GM12875 (cell line): Measurements from ENCODE around the gene PKD2L1.

Source experiments
- H3K4me3 ChIP-seq: one replicate; pipeline ENCODE4 v1.5.1; 2011; ENCODE audit warnings: low read depth, low read length, control low read depth
- TF ChIP-seq, protein P1 (sequence below): IDR thresholded peaks from 2 replicates; pipeline ENCODE4 v1.5.1; 2011; ENCODE audit warnings: low read depth, mild to moderate bottlenecking, control low read depth, inconsistent platforms, low read length, moderate library complexity, borderline replicate concordance; ENCODE audit not compliant: insufficient read depth

PKD2L1 gene

DNA sequence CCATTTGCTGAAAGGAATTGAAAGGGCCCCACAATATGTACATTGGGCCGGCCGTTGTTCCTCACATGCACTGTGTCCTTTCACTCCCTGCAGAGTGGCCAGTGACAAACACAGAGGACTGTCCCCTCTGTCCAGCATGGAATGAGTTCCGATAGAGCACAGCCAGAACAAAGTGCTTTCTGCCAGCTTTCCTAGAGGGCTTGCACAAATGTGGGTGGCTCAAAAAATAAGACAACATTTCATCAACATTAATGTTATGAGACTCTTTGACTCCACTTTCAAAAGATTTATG lies 2.4 kb downstream of the PKD2L1 start:
- TF ChIP-seq, protein P1, sequence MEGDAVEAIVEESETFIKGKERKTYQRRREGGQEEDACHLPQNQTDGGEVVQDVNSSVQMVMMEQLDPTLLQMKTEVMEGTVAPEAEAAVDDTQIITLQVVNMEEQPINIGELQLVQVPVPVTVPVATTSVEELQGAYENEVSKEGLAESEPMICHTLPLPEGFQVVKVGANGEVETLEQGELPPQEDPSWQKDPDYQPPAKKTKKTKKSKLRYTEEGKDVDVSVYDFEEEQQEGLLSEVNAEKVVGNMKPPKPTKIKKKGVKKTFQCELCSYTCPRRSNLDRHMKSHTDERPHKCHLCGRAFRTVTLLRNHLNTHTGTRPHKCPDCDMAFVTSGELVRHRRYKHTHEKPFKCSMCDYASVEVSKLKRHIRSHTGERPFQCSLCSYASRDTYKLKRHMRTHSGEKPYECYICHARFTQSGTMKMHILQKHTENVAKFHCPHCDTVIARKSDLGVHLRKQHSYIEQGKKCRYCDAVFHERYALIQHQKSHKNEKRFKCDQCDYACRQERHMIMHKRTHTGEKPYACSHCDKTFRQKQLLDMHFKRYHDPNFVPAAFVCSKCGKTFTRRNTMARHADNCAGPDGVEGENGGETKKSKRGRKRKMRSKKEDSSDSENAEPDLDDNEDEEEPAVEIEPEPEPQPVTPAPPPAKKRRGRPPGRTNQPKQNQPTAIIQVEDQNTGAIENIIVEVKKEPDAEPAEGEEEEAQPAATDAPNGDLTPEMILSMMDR: no peak
- H3K4me3 ChIP-seq: no peak overlapping the region

DNA sequence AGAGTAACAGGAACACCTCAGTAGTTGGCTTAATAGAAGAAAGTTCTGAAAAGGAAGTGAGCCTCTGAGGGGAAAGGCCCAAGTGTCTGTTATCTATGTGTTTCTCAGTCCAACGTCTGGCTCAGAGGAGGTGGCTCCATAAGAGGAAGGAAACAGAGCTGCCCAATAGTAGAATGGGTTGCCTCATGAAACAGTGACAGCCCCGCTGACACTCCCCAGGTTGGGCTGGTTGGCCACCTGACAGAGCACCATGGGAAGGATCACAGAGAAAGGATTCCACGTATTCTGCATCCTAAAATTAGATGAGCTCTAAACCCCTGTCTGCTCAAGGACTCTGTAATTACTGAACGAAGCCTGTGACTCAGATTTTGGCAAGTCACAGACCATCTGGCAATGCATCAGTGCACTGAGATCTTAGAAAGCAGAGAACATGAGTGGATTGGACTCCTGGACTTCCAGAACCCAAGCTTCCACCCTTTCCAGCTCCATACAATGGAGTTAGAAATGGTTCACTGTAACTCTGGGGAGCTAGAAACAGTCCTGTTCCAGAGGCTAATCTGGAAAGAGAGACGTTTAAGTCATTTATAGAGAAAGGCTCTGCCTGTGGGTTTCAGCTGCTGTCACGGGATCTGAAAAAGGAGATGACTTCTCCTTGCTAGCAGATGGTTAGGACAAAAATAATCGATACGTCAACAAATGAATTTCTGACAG lies 2.9 kb downstream of the PKD2L1 start:
- H3K4me3 ChIP-seq: no peak overlapping the region
- TF ChIP-seq, protein P1: no peak

DNA sequence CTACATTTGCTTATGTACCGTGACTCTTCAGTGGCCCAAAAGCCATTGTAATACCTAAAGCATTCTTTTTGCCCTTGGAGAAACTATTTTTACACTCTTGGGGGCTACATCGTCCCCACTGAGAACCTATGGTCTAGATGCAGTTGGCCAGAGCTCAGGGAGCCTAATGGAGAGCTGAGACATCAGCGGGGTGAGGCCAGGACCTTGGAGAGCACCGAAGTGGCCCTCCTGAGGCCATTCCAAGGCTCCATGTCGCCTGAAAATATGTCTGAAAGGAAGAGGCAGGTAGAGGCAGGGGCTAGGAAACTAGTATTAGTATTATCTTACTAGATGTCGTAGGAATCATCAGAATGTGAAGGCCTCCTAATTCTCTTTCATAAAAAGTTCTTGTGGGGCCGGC lies 4.9 kb downstream of the PKD2L1 start:
- TF ChIP-seq, protein P1: no peak
- H3K4me3 ChIP-seq: no peak overlapping the region

DNA sequence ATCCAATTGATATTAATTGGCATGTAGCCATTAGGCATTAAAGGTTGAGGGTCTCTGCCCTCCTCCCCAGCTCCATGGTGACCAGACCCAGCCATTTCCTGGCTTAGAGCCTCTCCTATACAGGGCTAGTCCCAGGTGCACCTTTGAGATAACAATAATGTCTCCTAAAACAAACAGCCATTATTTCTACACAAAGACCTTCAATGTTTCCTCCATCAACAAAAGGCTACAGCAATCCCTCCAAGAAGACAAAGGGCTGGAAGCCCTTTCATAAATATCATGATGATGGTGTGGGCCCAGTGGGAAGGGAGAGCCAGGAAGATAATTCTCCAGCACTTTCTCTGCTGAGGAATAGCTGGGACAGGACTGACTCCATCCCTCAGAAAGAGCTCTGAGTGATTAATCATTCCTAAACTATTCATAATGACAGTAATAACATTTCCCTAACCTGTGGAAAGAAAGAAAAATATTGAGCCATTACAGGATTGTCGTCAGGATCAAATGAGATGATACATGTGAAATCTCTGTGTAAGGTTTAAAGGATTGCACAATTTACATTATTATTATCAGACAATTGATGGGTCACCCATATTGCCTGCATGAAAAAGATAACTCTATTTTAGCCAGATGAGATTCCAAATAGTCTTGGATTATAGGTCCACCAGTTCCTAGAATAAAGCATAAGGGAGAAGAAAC lies 10.2 kb downstream of the PKD2L1 start:
- TF ChIP-seq, protein P1: no peak

DNA sequence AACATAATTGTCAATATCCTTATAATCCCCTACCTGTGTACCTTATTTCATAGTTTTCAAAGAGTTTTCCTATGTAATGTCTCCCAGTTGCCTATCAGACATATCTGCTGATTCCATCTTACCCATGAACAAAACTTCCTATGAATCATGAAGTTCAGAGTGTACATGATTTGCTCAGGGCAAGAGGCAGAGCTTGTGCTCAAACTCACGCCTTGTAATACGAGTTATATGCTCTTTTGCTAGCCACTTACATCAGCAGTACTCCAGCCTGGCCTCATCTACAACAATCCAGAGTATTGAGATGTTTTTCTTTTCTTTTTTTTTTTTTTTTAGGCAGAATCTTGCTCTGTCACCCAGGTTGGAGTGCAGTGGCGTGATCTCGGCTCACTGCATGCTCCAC lies 11.8 kb downstream of the PKD2L1 start:
- TF ChIP-seq, protein P1: no peak
- H3K4me3 ChIP-seq: no peak overlapping the region

More for the DNA sequence above, 10.2 kb downstream of the PKD2L1 start:
- no peak overlapping the region for H3K4me3 ChIP-seq

DNA sequence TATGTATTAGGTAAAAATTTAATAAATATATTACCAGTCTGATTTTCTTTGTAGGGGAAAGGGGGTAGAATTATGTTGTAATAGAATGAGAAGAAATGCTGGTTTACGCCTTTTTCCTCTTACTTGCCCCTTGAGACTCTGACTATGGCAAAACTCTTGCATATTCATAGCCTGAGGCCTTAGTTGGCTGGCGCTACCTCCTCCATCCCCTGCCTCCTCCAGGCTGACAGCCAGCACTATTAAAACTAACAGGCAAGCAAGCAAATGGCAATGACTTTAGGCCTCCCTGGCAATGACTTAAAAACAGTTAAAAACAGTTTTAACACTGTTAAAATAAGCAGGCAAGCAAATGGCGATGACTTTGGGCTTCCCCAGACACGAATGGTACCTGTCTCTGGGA lies 14.4 kb downstream of the PKD2L1 start:
- no peak overlapping the region for H3K4me3 ChIP-seq
- TF ChIP-seq, protein P1: no peak

DNA sequence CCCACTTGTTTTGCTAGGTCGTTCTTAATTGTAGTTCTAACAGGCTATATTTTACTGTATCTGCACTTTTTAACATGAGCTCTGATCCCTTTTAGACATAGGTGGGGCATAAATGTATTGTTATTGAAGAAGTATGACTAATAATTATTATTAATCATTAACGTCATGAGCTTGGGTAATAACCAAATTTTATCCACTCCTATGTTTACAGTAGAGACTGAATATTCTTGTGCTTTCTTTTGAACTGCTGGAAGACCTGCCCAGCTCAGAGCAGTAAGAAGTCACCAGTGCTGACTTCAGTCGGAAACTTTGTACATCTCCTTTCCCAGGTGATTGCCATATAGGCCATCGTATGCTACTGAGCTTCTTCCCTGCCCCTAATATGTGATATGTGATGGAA lies 18.7 kb downstream of the PKD2L1 start:
- no peak overlapping the region for H3K4me3 ChIP-seq
- TF ChIP-seq, protein P1: no peak
